HG02885 (cell line): ENCODE results near the gene SGSM2.

Source experiments
- ATAC-seq: cut with Tn5 transposase; IDR thresholded peaks from one replicate; pipeline ENCODE4 v1.9.1; 2021; ENCODE audit warnings: mild to moderate bottlenecking; ENCODE audit not compliant: unreplicated experiment, poor library complexity

SGSM2 gene

DNA sequence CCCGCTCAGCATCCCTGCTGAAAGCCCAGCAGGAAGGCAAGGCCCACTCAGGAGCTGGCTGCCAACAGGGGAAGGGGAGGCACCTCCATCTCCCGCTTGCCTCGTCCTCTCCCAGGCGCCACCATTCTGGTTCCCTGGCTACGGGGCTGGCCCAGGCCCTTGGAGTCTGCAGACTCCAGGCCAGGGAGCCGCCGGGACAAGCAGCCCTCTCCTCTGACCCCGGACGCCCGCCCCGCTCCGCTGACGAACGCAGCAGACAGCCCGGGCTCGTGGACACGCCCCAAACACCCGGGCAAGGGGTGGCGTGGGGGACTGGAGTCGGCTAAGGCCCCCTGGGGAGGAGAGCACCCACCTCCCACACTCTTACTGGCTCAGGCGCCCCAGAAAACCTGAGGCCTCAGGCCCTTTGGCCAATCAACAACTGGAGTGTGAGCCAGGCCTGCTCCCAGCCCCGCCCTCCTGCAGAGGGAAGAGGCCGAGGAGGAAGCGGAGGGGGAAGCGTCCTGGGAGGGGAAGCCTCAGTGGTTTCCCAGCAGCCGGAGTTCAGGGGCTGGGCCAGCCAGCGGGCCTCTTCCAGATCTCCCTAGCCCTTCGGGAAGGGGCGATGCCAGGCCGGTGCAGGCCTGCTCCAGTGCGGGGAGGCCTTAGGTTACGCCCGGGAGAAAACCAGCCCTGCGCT lies 59.4 kb downstream of the SGSM2 start:
- ATAC-seq, result no peak

DNA sequence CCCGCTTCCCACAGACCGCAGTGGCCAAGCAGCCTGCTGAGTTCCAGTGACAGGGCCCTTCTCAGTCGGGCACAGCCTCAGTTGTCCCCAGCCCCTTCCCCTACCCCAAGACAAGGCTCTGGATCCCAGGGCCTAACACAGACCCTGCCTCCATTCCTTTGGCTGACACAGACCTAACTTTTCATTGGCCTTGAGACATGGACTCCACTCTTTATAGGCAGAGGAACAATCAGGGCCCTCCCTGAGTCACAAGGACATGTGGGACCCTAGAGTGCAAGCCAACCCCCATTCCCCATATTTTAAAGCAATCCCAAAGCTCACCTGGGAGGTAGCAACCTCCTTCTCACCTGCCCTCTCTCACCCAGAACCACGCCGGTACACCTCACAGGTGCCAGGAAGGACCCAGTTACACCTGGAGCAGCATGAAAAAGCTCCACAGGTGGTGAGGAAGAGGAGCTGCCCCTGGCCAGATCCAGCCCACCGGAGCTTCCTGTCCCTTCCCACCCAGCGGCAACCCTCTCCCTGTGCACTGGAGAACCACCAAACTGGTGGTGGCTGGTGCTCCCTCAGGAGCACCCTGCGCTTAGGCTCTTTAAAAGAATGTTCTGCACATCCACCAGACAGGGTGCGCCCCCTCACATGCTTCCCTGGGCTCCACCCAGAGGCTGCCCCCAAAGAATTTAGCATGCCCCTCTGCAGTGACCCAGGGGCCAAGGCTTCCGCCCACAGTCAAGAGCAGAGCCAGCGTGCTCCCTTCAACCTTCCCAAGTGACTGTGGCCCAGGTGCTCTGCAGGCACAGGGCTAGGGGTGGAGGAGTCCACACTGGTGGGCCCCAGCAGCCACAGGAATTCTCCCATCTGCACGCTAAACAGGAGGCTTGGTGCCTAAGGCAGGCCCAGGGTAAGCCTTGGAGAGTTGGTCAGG lies 60.2 kb downstream of the SGSM2 start:
- no peak for ATAC-seq

DNA sequence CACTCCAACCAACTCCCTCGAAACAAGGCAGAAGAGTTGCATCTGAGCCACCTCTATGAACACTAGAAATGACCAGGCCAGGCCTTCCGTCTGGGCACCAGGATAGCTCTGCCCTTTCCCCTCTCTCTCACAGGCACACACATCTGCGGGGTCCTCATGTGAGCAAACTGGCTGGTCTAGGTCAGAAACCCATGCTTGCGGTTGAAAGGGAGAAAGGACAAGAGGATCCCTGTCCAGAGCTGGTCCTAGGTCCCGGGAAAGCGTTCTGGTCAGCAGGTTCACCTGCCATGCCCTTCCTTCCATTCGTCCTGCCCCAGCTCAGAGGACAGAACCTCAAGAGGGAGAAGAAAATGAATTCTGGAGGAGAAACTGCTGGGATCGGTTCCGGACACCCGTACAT lies 60.9 kb downstream of the SGSM2 start:
- ATAC-seq, result no peak

DNA sequence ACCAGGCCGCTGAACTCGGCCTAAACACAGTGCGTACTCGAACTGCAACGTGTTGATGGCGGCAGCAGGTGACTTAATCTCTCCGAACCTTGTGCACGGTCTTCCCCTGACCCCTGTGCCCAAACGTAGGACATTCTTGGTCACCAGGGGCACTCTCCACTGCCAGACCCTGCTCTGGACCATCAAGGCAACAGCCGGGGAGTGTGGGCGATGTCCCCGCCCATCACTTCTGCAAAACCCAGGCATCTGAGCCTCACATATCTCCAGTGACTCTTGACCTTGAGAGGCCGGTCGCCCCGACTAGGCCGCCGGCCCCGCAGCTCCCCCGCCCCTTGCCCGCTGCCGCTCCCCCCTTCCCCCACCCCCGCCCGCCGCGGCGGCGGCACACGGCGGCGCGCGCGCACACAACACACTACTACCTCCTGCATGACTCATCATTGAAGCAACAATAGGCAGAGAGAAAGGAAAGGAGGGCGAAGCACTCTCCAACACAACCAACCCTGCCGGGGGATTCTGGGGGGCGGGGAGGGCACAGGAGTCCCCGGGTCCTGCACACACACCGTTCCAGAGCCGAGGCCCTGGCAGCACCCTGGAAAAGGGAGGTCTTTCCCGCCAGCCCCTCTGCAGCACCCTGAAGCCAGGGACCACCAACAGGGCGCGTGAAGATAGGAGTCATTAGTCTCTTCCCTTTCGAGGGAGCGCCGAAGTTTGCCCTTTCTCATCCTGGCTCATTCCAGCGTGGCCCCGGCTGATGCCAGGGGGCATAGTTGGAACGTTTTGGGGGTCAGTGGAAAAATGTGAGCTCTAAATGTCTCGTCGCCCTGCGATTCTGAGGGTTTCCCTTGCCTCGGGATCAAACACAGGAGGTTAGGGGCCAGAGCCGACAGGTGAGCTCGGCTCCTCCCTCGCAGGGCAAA lies 61.6 kb downstream of the SGSM2 start:
- no peak for ATAC-seq

DNA sequence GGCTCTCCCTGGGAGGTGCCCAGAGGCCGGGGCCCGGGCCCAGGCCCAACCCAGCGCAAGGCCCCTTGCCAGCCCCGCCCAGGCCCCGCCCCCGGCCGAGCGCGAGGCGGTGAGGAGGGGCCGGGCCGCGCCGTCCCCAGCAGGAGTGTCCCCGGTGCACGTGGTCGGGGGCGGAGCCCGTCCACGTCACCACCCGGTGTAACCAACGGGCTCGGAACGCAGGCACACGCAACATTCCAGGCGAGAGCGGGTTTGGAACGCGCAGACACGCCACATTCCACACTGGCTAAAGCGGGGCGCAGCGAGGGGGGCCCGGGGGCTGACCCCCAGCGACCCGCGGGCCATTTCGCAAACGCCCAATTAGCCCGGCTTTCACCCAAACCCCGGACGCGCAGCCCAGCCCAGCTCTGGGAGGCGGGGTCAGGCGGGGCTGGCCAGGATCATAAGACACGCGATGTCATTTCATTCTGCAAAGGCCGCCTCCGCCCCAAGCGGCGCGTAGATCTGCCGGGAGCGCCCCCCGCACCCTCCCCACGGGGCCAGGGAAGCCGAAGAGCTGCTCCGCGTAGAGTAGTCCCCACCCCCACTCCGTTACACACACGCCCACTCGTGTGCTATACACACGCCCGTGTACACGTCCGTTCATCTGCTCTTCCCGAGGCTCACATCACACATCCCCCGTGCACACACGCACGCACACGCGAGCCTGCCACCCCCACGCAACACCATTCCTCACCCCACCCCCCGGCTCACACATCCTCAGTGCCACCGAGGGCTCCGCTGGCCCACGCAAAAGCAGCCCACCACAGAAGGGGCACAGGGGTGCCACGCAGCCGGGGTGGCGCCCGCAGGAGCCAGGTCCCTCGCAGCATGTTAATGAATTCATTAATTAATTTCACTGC lies 62.5 kb downstream of the SGSM2 start:
- ATAC-seq, result peak; percentile 40

DNA sequence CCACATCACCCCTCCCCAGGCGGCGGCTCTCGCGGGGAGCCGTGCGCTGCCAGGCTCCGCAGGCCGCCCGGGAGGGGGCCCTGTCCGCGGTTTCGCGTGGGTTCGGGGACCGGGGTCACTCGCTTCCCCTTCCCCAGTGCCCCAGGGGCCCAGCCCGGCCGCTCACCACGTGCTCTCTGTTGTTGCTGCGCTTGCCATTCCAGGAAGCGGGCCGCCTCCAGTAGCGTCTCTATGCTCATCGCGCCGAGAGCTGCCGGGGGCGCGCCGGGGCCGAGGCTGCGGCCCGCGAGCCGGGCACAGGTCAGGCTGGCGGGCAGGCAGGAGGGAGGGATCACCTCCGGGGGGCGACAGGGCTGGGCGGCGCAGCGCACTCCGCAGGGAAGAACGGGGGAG lies 63.2 kb downstream of the SGSM2 start:
- no peak for ATAC-seq

DNA sequence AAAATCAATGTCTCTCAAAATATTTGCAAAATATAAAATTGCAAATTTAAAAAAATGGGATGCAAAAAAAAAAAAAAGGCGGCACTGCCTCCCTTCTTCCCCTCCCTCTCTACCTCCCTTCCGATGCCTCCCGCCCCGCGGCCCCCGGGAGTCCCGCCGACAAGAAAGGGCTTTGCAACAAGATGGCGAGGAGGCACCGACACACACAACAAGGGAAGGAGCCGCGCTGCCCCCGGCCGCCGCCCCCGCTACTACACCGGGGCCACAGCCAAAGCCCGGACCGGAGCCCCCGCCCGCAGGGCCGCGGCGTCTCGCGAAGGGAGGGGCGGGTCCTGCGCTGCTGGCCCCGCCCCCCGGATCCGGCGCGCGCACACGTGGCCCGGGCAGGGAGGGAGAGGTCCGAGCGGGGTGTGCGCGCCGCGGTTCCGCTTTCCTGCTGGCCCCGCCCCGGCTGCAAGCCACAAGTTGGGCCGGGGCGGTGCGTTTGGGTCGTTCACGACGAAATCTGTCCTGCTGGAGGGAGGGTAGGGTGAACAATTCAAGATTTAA lies 63.6 kb downstream of the SGSM2 start, which contains the start of gene MNT:
Gene MNT (minus strand): TSS at position 184 of the 549 bp plus-strand sequence. CDS start 348 bp downstream, outside the sequence.
- ATAC-seq, result peak; percentile 46

DNA sequence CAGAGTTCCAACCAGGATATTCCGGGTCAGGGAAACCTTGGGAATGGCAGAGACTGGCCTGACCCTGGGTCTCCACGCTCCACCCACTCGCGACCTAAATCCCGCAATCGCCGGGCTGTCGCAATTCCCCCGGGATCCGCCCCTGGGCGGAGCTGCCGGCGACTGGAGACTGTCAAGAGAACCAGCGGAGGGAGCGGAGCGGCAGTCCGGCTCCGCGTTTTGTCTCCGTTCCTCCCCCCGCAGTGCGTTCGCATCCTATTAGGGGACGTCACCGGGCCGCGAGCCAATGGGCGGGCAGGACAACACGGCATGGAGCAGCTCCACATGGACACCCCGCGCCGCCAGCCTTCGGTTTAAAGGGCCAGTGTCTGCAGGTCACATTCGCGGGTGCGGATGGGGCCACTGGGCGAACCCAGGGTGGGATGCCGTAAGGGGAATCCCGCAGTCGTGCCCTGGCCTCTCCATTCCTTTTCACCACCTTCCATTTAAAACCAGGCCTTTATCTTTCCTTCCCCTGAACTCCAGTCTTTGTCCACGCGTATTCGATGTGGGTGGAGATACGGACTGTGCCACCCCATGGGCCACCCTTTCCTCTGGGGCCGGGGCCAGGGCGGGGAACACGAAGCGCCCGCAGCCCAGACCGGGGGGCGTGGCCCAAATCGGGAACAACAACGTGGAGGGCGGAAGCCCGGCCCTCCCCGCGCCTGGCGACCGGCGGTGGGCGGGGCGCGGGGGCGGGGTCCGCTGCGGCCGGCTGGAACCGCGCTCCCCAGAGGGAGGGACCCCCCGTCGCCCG lies 64.3 kb downstream of the SGSM2 start:
- ATAC-seq, result peak; percentile 53

DNA sequence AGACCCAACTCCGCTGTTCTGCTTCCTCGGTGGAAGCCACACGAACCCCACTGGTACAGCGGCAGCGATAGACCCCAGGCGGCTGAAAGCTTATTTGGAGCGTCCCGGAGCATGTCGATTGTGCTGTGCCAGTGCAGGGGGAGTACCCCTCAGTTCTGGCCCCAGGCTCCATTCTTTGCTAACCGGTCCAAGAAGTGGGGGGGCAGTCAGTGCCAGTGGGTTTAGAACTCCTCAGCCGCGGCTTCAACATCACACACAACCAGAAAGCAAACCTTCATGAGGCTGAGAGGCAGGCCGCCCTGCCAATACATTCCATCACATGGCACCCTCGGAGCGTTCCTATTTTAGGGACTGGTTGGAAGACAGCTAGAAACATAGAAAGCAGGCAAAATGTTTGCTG lies 65.2 kb downstream of the SGSM2 start:
- no peak for ATAC-seq

DNA sequence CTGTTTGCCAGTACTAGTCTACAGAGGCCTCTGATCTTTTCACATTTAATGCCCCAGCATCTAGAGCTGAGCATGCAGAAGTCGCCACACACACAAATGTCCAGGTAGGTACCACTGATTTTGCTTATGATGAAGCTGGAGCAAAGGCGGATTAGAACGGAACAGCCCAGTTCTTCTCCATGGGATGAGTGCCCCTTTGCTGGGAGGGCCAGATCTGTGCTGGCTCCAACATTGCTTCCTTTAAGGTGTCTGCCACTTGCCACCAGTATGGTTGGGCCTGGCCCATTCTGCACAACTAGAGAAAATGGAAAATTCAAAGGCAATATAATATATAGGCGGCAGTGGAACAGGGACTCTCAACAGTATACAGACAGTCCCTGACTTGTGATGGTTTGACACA lies 65.7 kb downstream of the SGSM2 start:
- no peak for ATAC-seq

DNA sequence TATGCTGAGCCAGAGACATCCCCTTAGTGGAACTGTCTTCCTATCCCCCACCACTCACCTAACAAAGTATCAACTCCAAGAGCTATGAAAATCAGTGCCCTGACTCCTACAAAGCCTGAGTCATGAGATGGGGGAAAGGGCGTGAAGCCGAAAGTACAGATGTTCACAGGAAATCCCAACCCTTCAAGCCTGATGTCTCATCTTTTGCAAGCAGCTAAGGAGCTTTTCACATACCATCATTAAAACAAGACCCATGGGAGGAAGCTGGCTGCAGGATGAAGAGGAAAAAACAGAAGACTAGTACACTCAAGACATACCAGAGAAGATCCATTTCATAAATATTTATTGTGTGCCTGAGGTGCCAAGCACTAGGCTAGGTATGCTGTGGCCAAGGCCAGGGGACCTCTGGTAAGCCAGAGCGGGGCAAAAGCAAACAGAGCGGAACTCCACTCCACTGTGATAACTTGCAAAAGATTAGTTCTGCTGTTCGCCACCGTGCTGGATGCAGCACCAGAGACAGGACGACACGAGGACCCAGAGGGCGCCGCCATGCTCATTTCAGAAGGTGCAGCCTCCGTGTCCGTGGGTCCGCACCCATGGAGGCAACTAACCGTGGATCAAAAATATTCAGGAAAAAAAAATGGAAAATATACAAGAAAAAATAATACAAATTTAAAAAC lies 68.1 kb downstream of the SGSM2 start:
- no peak for ATAC-seq

DNA sequence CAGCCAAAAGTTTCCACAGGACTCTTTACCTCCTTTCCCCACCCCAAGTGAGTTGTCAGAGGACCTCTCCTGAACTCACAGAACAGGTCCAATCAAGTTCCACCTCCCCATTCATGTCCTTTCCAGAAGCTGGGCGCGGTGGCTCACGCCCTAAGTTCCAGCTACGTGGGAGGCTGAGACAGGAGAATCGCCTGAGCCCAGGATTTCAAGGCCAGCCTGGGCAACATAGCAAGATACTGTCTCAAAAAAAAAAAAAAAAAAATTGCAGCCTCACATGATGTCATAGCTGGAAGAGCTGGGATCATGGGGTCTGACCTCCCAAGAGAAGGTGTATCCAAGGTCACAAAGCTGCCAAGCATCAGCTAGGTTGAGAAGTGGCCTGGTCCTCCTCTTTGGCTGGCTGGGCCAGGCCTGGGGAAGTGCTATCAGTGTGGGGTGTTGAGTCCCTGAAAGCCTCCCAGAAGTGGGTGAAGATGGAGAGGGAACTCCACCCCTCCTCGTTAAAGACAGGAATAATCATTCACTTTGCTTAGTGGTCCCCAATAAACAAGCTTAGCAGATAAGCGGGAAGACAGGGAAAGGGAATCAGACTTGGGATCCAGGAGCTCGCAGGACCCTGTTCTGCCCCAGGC lies 69.1 kb downstream of the SGSM2 start:
- no peak for ATAC-seq

DNA sequence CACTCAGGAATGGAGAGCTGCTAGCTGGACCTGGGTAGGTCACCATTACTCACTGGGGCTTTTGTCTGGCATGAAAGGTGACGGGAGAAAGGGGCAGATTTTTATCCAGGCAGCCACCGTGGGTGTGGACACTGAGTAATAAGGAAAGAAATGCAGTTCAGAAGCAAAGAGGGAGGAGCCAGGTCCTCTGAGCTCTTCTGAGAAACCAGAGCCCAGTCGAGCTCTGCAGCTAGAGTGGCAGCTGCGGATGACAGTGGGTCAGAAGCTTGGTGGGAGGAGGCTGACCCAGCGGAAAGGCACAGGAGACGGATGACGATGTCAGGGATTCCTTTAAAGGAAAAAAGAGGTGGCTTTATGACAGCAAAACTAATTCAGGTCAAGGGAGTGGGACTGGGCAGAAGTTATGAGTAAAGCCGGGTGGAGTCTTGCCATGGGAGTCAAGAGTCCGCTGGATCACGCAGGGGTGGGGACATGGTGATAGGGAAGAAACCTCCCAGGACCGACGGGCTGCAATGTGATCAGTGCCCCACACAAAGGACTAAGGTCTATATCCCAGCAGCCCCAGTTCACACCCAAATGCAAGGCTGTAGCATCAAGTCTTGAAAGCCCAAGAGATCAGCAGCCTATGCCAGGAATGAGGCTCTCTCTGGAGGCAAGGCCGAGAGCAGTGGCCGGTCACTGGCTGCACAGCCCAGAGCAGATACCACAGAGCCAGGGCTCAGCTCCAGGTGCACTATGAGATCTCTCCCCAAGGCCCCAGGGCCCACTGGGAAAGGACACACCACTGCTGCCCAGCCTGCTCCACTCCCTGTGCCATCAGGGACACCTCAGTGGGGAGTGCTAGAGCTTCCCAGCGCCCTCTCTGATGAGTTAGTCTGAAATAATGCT lies 69.8 kb downstream of the SGSM2 start:
- ATAC-seq, result no peak

DNA sequence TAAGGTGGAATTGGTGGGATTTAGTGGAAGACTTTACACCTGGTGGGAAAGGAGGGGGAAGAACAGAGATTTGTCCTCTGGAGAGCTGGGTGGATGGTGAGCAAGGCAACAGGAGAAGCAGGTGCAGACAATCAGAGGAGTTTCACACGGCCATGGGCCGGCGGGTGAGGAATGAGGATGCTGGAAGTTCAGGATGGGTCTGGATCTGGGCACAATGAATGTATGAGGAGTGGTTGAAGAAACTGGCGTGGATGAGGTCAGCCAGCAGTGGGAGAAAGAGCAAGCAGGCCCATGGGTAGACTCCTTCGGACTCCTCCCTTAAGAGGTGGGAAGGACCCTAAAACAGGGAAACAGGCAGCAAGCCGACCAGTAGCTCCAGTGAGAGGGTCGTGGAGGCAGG lies 73.7 kb downstream of the SGSM2 start:
- ATAC-seq, result no peak

DNA sequence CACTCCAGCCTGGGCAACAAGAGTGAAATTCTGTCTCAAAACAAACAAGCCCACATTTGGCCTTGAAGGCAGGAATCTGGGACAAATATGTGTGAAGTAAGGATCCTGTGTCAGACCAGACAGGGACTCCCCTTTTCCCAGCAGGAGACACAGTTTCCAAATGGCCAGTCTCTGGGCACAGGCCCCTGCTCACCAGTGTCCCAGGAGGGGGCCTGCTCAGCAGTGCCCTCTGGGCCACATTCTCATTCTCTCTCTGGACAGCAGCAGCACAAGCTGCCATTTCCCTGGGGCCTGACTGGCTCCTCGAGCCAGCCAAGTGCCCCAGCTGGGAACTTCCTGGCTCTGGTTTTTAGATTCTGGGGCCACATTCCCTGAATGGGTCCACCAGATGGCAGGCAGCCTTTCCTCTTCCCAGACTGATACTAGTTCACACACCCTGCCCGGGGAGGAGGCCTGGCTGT lies 75.3 kb downstream of the SGSM2 start:
- no peak for ATAC-seq

DNA sequence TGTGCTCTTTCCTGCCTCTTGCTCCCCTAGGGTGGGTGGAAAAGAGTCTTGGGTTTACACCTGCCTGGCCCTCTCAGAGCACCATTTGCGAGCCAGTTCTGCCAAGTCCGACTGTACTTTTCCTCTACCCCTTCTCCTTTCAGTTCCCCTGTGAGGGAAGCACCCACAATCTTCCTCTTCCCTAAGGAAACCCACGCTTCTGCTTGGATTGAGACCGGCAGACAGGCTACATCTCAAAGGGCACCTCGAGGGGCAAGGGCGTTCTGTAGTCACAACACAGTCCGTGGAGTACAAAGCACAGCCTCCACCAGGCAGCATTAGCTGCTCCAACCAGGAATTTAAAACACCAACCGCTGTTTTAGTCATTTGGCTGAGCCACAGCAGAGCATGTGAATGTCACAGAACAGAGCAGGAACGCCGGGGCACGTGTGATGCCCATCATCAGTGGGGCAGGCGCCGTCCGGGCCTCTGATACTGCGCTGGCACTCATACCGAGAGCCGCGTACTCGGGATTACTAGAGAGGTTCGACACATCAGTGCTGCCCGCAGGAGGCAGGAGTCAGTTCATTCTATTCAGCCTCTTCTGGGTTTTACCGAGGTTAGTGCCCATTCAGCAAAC lies 77.3 kb downstream of the SGSM2 start:
- no peak for ATAC-seq
